Keratinocyte (primary cell): ENCODE data around the gene SH3BP5. TPM values are rescaled to one million over a fixed set of nuclear protein-coding genes. Genes with fewer than 3 reads are reported as not detected.

ENCODE experiments used
- DNase-seq: peaks from one replicate; pipeline ENCODE4 v3.0.0-alpha.2; 2011; ENCODE audit warnings: low read depth, missing footprints, low spot score
- FAIRE-seq: peaks from 2 replicates; lab custom pipeline; 2011; peaks lifted over from hg19 to GRCh38; lab: Jason Lieb, UNC
- H2AFZ ChIP-seq: 2 replicates; pipeline ENCODE4 v1.6.0; 2012; ENCODE audit warnings: low read length, control low read depth, inconsistent platforms; ENCODE audit not compliant: control insufficient read depth
- H3K27ac ChIP-seq: 2 replicates; pipeline ENCODE4 v1.5.1; 2011; ENCODE audit warnings: low read length; ENCODE audit not compliant: control insufficient read depth, insufficient read depth
- H3K27me3 ChIP-seq: 3 replicates; pipeline ENCODE4 v1.6.0; 2011; ENCODE audit warnings: low read length; ENCODE audit not compliant: control insufficient read depth, insufficient read depth; ENCODE audit errors: extremely low read depth
- H3K36me3 ChIP-seq, 2 experiments: 2 replicates in 1 of 2; 3 replicates in 1 of 2; pipeline ENCODE4 v1.5.1; 2011; ENCODE audit warnings: low read length in 2 of 2, mild to moderate bottlenecking in 1 of 2; ENCODE audit not compliant: control insufficient read depth in 2 of 2, insufficient read depth in 2 of 2; ENCODE audit errors: extremely low read depth in 1 of 2
- H3K4me1 ChIP-seq: 3 replicates; pipeline ENCODE4 v1.5.1; 2011; ENCODE audit warnings: low read length; ENCODE audit not compliant: control insufficient read depth, insufficient read depth; ENCODE audit errors: extremely low read depth
- H3K4me2 ChIP-seq: 3 replicates; pipeline ENCODE4 v1.6.0; 2011; ENCODE audit warnings: low read depth, low read length; ENCODE audit not compliant: control insufficient read depth, insufficient read depth; ENCODE audit errors: extremely low read depth
- H3K4me3 ChIP-seq, 3 experiments: fragments of 200-600 bp in 1 of 3; sonication (generic) in 1 of 3; 2 replicates in 2 of 3; 3 replicates in 1 of 3; pipeline ENCODE4 v1.5.1; 2011 to 2016; ENCODE audit warnings: low read length in 3 of 3, mild to moderate bottlenecking in 3 of 3, control low read depth in 2 of 3, inconsistent platforms in 1 of 3, low read depth in 1 of 3, mixed read lengths in 1 of 3, mixed run types in 1 of 3, moderate library complexity in 1 of 3; ENCODE audit not compliant: control insufficient read depth in 2 of 3, insufficient read depth in 2 of 3; ENCODE audit errors: extremely low read depth in 1 of 3
- H3K79me2 ChIP-seq: 2 replicates; pipeline ENCODE4 v1.6.0; 2012; ENCODE audit warnings: low read length; ENCODE audit not compliant: control insufficient read depth, insufficient read depth
- H3K9ac ChIP-seq: 3 replicates; pipeline ENCODE4 v1.6.0; 2011; ENCODE audit warnings: low read length; ENCODE audit not compliant: control insufficient read depth, insufficient read depth; ENCODE audit errors: extremely low read depth
- H3K9me1 ChIP-seq: 3 replicates; pipeline ENCODE4 v1.6.0; 2011; ENCODE audit warnings: low read length; ENCODE audit not compliant: control insufficient read depth, insufficient read depth; ENCODE audit errors: extremely low read depth
- H3K9me3 ChIP-seq: 2 replicates; pipeline ENCODE4 v1.5.1; 2012; ENCODE audit warnings: low read depth, low read length; ENCODE audit not compliant: control insufficient read depth
- H4K20me1 ChIP-seq: 3 replicates; pipeline ENCODE4 v1.6.0; 2011; ENCODE audit warnings: low read length; ENCODE audit not compliant: control insufficient read depth, insufficient read depth; ENCODE audit errors: extremely low read depth
- CTCF ChIP-seq, 3 experiments: IDR thresholded peaks in 1 of 3; conservative IDR thresholded peaks in 1 of 3; optimal IDR thresholded peaks in 1 of 3; 2 replicates in 2 of 3; 3 replicates in 1 of 3; pipeline versions ENCODE3 to v1.5.1; 2011; ENCODE audit warnings: low read length in 3 of 3, mild to moderate bottlenecking in 3 of 3, moderate library complexity in 2 of 3, control low read depth in 1 of 3, inconsistent platforms in 1 of 3; ENCODE audit not compliant: insufficient read depth in 2 of 3; ENCODE audit errors: extremely low read depth in 1 of 3
- EZH2 ChIP-seq: IDR thresholded peaks from one replicate; pipeline ENCODE4 v1.6.1; 2012; ENCODE audit warnings: inconsistent platforms, mild to moderate bottlenecking, low read length, moderate library complexity
- dilution Hi-C: fragments of 300-500 bp; cut with MboI; formaldehyde crosslinking; loops from one replicate; pipeline ENCODE4 v1.7.0; 2020; ENCODE audit warnings: low sequenced_read_pairs; ENCODE audit not compliant: extremely low pct_ligation_motif_present
- polyA plus RNA-seq, 5 experiments: library from polyadenylated mRNA; depleted of rRNA in 3 of 5; stranded (reverse) in 3 of 5; stranded (forward) in 1 of 5; unstranded in 1 of 5; fragments of >200 nt; gene quantifications; 1 replicate in 1 of 5; 2 replicates in 3 of 5; 3 replicates in 1 of 5; pipeline versions ENCODE4 v1.2.1 to v1.2.3, GENCODE V29; 2011 to 2012; ENCODE audit warnings: missing spikeins in 2 of 5, low read depth in 1 of 5, low replicate concordance in 1 of 5

SH3BP5 gene
- polyA plus RNA-seq, 1 donor (not counting 4 experiments of a cell fraction or from before 2014, with no cell fraction given), result 13.4 TPM

- no peaks in the 10 kb centered on the region for H3K4me1 ChIP-seq
- H3K79me2 ChIP-seq, result no peaks in the 10 kb centered on the region
- DNase-seq (no peak), FAIRE-seq (no peak)
- H3K4me3 ChIP-seq, result no peak overlapping the region
- H2AFZ ChIP-seq, result no peak overlapping the region
- no peak overlapping the region for H3K4me2 ChIP-seq
- H3K9me3 ChIP-seq, result no peaks in the 10 kb centered on the region
- H3K9ac ChIP-seq, result no peak overlapping the region
- H3K27ac ChIP-seq, result no peak overlapping the region
- dilution Hi-C loops, result no loop called here
- H3K9me1 ChIP-seq, result no peaks in the 10 kb centered on the region
- H3K27me3 ChIP-seq, result peaks cover 14% of the 10 kb centered on the region
- TF ChIP-seq EZH2, result no peak
- TF ChIP-seq CTCF (optimal IDR thresholded peaks at IDR 0.05 in 1 of 3, IDR thresholded peaks at IDR 0.05 in 1 of 3, conservative IDR thresholded peaks at IDR 0.05 in 1 of 3; ENCODE audit: extremely low read depth in 1 of 3, insufficient read depth in 2 of 3, low read length in 3 of 3), result no peak
- H3K36me3 ChIP-seq, result no peaks in the 10 kb centered on the region
- no peaks in the 10 kb centered on the region for H4K20me1 ChIP-seq
These were observed 10.6 kb upstream of the SH3BP5 start for GRCh38 chr3:15342945-15343344.

- H4K20me1 ChIP-seq, result no peaks in the 10 kb centered on the region
- H3K4me1 ChIP-seq, result no peaks in the 10 kb centered on the region
- FAIRE-seq, result no peak
- dilution Hi-C loops, result no loop called here
- H3K36me3 ChIP-seq, result no peaks in the 10 kb centered on the region
- H3K4me3 ChIP-seq, result no peak overlapping the region
- H3K9me3 ChIP-seq, result no peaks in the 10 kb centered on the region
- H3K4me2 ChIP-seq, result no peak overlapping the region
- TF ChIP-seq EZH2, result no peak
- TF ChIP-seq CTCF (optimal IDR thresholded peaks at IDR 0.05 in 1 of 3, IDR thresholded peaks at IDR 0.05 in 1 of 3, conservative IDR thresholded peaks at IDR 0.05 in 1 of 3; ENCODE audit: extremely low read depth in 1 of 3, insufficient read depth in 2 of 3, low read length in 3 of 3), result no peak
- H3K9me1 ChIP-seq, result no peaks in the 10 kb centered on the region
- H3K9ac ChIP-seq, result no peak overlapping the region
- H3K27ac ChIP-seq, result no peak overlapping the region
- DNase-seq, result no peak
- no peak overlapping the region for H2AFZ ChIP-seq
- H3K27me3 ChIP-seq, result peaks cover 14% of the 10 kb centered on the region
- H3K79me2 ChIP-seq, result no peaks in the 10 kb centered on the region
These were observed 9.9 kb upstream of the SH3BP5 start for GRCh38 chr3:15342246-15342645.
